A549 (cell line): Measurements from ENCODE around the gene MAD1L1. TPM values are rescaled to one million over a fixed set of nuclear protein-coding genes. Genes with fewer than 3 reads are reported as not detected.

Source experiments
- ATAC-seq, 2 experiments: fragments of 200-7000 bp in 1 of 2; fragments of >200 bp in 1 of 2; cut with Nextera tagmentation in 1 of 2; cut with Tn5 transposase in 1 of 2; 3 replicates each; pipeline versions ENCODE4 v1.8.0 to v1.9.1; 2018 to 2020; ENCODE audit warnings: mild to moderate bottlenecking in 1 of 2, moderate library complexity in 1 of 2
- CTCF ChIA-PET: fragments of 300-600 bp; sonication (Branson Sonifier 250); formaldehyde crosslinking; extraction: SDS; loops from one replicate; lab custom pipeline; 2021; ENCODE audit warnings: antibody characterized with exemption, inconsistent platforms; lab: Yijun Ruan, JAX
- POLR2A ChIA-PET: fragments of 350-600 bp; formaldehyde crosslinking; extraction: SDS; loops from one replicate; lab custom pipeline; 2021; ENCODE audit warnings: antibody characterized with exemption, inconsistent platforms; lab: Yijun Ruan, JAX
- DNase-seq, 2 experiments: peaks; one replicate each; pipeline versions ENCODE4 v3.0.0 to v3.0.0-alpha.2; 2011 to 2016; ENCODE audit warnings: low read depth in 1 of 2, low spot score in 1 of 2
- FAIRE-seq: peaks from 2 replicates; lab custom pipeline; 2011; peaks lifted over from hg19 to GRCh38; lab: Jason Lieb, UNC
- H3K27ac ChIP-seq, 2 experiments: fragments of >200 bp; sonication (Bioruptor Twin); formaldehyde crosslinking; 3 replicates each; pipeline ENCODE4 v1.5.1; 2016 to 2017
- H3K4me1 ChIP-seq: fragments of >200 bp; sonication (Bioruptor Twin); formaldehyde crosslinking; 3 replicates; pipeline ENCODE4 v1.6.1; 2016
- H3K4me2 ChIP-seq: fragments of >200 bp; sonication (Bioruptor Twin); formaldehyde crosslinking; 3 replicates; pipeline ENCODE4 v1.6.1; 2016
- H3K4me3 ChIP-seq: fragments of >200 bp; sonication (Bioruptor Twin); formaldehyde crosslinking; 3 replicates; pipeline ENCODE4 v1.5.1; 2016
- H3K9me3 ChIP-seq: fragments of >200 bp; sonication (Bioruptor Twin); formaldehyde crosslinking; 3 replicates; pipeline ENCODE4 v1.6.1; 2016
- BHLHE40 ChIP-seq: IDR thresholded peaks from 2 replicates; pipeline ENCODE4 v1.6.1; 2012; ENCODE audit warnings: low read depth, low read length, inconsistent platforms
- CEBPB ChIP-seq, 2 experiments: fragments of >200 bp in 1 of 2; sonication (Bioruptor Twin) in 1 of 2; formaldehyde crosslinking in 1 of 2; IDR thresholded peaks; 2 replicates each; pipeline ENCODE4 v1.6.1; 2012 to 2016
- CHD2 ChIP-seq: fragments of 150-350 bp; IDR thresholded peaks from 2 replicates; pipeline ENCODE4 v1.6.1; 2014; ENCODE audit warnings: low read length; ENCODE audit not compliant: partially characterized antibody
- EHF ChIP-seq: fragments of 250-450 bp; sonication (Bioruptor Pico); IDR thresholded peaks from 2 replicates; pipeline ENCODE4 v1.5.0; 2020; ENCODE audit warnings: mild to moderate bottlenecking
- EHMT2 ChIP-seq: fragments of 200-600 bp; sonication (generic); IDR thresholded peaks from 2 replicates; pipeline ENCODE4 v1.6.1; 2016; ENCODE audit warnings: antibody characterized with exemption, low read depth, mild to moderate bottlenecking, moderate library complexity
- ESRRA ChIP-seq: fragments of 150-350 bp; IDR thresholded peaks from 2 replicates; pipeline ENCODE4 v1.6.1; 2014; ENCODE audit warnings: mild to moderate bottlenecking, low read length, borderline replicate concordance
- GATA3 ChIP-seq: IDR thresholded peaks from 2 replicates; pipeline ENCODE4 v1.6.1; 2012; ENCODE audit warnings: borderline replicate concordance
- HEYL ChIP-seq: fragments of 250-450 bp; sonication (Bioruptor Pico); IDR thresholded peaks from 2 replicates; pipeline ENCODE4 v1.8.0; 2021; ENCODE audit warnings: mild to moderate bottlenecking, moderate library complexity
- HOXA7 ChIP-seq: fragments of 250-450 bp; sonication (Bioruptor Pico); IDR thresholded peaks from 2 replicates; pipeline ENCODE4 v1.5.0; 2020; ENCODE audit warnings: mild to moderate bottlenecking, moderate library complexity
- HOXB13 ChIP-seq: fragments of 250-450 bp; sonication (Bioruptor Pico); IDR thresholded peaks from 2 replicates; pipeline ENCODE4 v1.5.0; 2020; ENCODE audit warnings: low read depth, mild to moderate bottlenecking, moderate library complexity
- KDM1A ChIP-seq: fragments of 200-600 bp; sonication (generic); IDR thresholded peaks from 2 replicates; pipeline ENCODE4 v1.6.1; 2016; ENCODE audit warnings: low read depth, mild to moderate bottlenecking
- KDM5A ChIP-seq: fragments of 200-600 bp; sonication (generic); IDR thresholded peaks from 2 replicates; pipeline ENCODE4 v1.6.1; 2016; ENCODE audit warnings: antibody characterized with exemption, mild to moderate bottlenecking
- MYC ChIP-seq: IDR thresholded peaks from 2 replicates; pipeline ENCODE4 v1.6.1; 2012; ENCODE audit warnings: mild to moderate bottlenecking, inconsistent platforms, low read length, improper control_type of control experiment, borderline replicate concordance
- NFE2L2 ChIP-seq: fragments of 150-350 bp; conservative IDR thresholded peaks from 2 replicates; pipeline ENCODE4 v1.6.1; 2014; ENCODE audit warnings: low read length
- NPAS2 ChIP-seq: fragments of 250-450 bp; sonication (Bioruptor Pico); IDR thresholded peaks from 2 replicates; pipeline ENCODE4 v1.8.0; 2022; ENCODE audit warnings: mild to moderate bottlenecking, moderate library complexity, borderline replicate concordance
- POLR2A ChIP-seq: IDR thresholded peaks from 2 replicates; pipeline ENCODE4 v1.6.1; 2012; ENCODE audit warnings: mild to moderate bottlenecking, low read length
- RCOR1 ChIP-seq: fragments of 150-350 bp; IDR thresholded peaks from 2 replicates; pipeline ENCODE4 v1.6.1; 2014; ENCODE audit warnings: antibody characterized with exemption, low read length, low read depth
- RNF2 ChIP-seq: fragments of 200-600 bp; sonication (generic); IDR thresholded peaks from 2 replicates; pipeline ENCODE4 v1.6.1; 2016; ENCODE audit warnings: low read depth, mild to moderate bottlenecking, antibody characterized with exemption, moderate library complexity, borderline replicate concordance
- SMC3 ChIP-seq: fragments of >200 bp; sonication (Bioruptor Twin); formaldehyde crosslinking; IDR thresholded peaks from 3 replicates; pipeline ENCODE4 v1.6.1; 2018; ENCODE audit warnings: inconsistent platforms
- TP53 ChIP-seq: fragments of 250-450 bp; sonication (Bioruptor Pico); IDR thresholded peaks from 2 replicates; pipeline ENCODE4 v1.5.0; 2021; ENCODE audit warnings: mild to moderate bottlenecking, moderate library complexity
- ZFP36 ChIP-seq: fragments of 450-650 bp; IDR thresholded peaks from 2 replicates; pipeline ENCODE4 v1.6.1; 2014; ENCODE audit warnings: borderline replicate concordance; ENCODE audit not compliant: partially characterized antibody
- ZSCAN20 ChIP-seq: fragments of 250-450 bp; sonication (Bioruptor Pico); IDR thresholded peaks from 2 replicates; pipeline ENCODE4 v1.8.0; 2022; ENCODE audit warnings: mild to moderate bottlenecking, moderate library complexity
- WGBS: methylation state at CpG from one replicate; pipeline ENCODE4 v1.1.6; 2017; ENCODE audit errors: missing lambda C conversion rate; 5-methylcytosine and 5-hydroxymethylcytosine counted together
- polyA plus RNA-seq, 4 experiments: library from polyadenylated mRNA; depleted of rRNA in 3 of 4; stranded (reverse); fragments of >200 nt; fragmentation: RNase III in 1 of 4; extraction: RNeasy Plus Mini Kit Qiagen cat#74134 plus additional on column Dnase treatment in 1 of 4; gene quantifications; 2 replicates in 3 of 4; 3 replicates in 1 of 4; pipeline ENCODE4 v1.2.3, GENCODE V29; 2011 to 2017
- TF ChIP-seq, protein P1 (sequence below): fragments of >200 bp; sonication (Bioruptor Twin); formaldehyde crosslinking; IDR thresholded peaks from 2 replicates; pipeline ENCODE4 v1.6.1; 2016
- TF ChIP-seq, protein P2 (sequence below): fragments of 200-600 bp; sonication (generic); IDR thresholded peaks from 2 replicates; pipeline ENCODE4 v1.6.1; 2016; ENCODE audit warnings: antibody characterized with exemption, mild to moderate bottlenecking, moderate library complexity
- TF ChIP-seq, protein P3 (sequence below): fragments of 250-450 bp; sonication (Bioruptor Pico); IDR thresholded peaks from 2 replicates; pipeline ENCODE4 v1.5.0; 2021; ENCODE audit warnings: mild to moderate bottlenecking, moderate library complexity, borderline replicate concordance
- TF ChIP-seq, protein P4 (sequence below): fragments of 250-450 bp; sonication (Bioruptor Pico); IDR thresholded peaks from 2 replicates; pipeline ENCODE4 v1.5.0; 2020; ENCODE audit warnings: low read depth, mild to moderate bottlenecking, moderate library complexity
- TF ChIP-seq, protein P5 (sequence below): fragments of 150-350 bp; IDR thresholded peaks from 2 replicates; pipeline ENCODE4 v1.6.1; 2014; ENCODE audit warnings: low read depth, mild to moderate bottlenecking, low read length
- TF ChIP-seq, protein P6 (sequence below): IDR thresholded peaks from 2 replicates; pipeline ENCODE4 v1.6.1; 2012

Gene MAD1L1
- polyA plus RNA-seq, 2 of the 4 experiments (the other 2 are of a cell fraction) = 13.6 to 16.6 TPM

DNA sequence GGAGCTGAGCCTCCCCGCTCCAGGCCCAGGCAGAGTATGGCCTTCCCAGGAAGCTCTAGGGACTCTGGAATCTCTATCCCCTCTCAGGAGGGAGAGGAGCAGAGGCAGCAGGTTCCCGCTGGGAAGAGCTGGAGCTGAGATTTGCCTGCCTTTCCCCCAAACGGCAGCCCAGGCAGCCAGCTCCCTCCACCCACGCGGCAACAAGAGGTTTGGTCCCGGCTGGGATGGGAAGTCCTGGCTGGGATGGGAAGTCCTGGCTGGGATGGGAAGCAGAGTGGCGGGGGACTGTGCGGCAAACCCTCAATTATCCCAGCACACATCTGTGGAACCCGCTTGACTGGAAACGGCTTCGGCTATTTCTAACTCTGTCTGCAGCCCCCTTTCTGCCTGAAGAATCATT is 339.7 kb downstream of the MAD1L1 start:
- DNase-seq (no peak), ATAC-seq (no peak), FAIRE-seq (no peak)
- CTCF ChIA-PET = interaction anchor here (1.1 kb wide), 1 partner anchor 154 kb away, joined by 3 read pairs; no protein-coding TSS in a partner anchor
- POLR2A ChIA-PET = no interaction called here
- Histone ChIP-seq H3K27ac (no peak overlapping the region), H3K4me3 (no peak overlapping the region), H3K4me2 (no peak overlapping the region), H3K9me3 (no peaks in the 10 kb centered on the region), H3K4me1 (no peaks in the 10 kb centered on the region)
- WGBS = 81% methylated on average over 9 of the region's 11 CpGs
- TF ChIP-seq RCOR1 (no peak), BHLHE40 (no peak), CHD2 (no peak), GATA3 (no peak), ESRRA (no peak), EHF (CRISPR knock-in tag) (no peak), MYC (no peak), HOXB13 (CRISPR knock-in tag) (no peak), HEYL (CRISPR knock-in tag) (no peak), NFE2L2 (no peak)
- TF ChIP-seq, protein P1, sequence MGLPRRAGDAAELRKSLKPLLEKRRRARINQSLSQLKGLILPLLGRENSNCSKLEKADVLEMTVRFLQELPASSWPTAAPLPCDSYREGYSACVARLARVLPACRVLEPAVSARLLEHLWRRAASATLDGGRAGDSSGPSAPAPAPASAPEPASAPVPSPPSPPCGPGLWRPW = no peak

DNA sequence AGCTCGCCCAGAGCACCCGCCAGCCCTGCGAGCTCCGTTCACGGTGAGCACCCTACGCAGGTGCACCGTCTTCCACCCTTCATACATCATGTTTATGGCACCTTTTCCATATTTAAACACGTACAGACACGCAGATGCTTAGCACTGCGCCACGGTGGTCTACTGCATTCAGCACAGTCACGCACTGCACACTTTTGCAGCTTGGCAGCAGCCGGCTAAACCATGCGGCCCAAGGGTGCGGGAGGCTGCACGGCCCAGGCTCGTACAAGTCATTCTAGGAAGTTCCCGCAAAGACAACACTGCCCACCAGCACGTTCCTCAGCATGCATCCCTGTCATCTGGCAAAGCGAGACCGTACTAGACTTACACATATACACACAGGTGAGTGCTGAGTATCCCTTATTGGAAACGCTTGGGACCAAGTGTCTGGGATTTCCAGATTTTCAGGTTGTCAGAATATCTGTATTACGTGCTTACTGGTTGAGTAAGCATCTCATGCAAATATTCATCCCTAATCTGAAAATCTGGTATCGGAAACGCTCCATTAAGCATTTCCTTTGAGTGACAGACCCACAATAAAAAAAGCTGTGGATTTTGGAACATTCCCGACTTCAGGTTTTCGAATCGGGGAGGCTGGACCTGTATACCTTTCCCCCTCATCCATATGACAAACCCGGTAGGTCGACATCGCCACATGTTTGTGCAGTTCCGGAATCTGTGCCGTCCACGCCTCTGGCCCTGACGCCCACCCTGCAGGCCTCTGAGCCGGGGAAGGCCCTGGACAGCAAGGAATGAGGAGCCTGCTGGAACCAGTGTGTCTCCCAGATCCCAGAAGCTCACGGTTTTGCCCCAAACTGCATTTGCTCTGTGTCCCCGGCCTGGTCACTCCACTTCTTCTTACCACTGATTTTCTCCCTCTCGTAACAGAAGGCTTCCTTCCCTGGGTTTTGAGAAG is 340.5 kb downstream of the MAD1L1 start:
- no peak overlapping the region for H3K4me3 ChIP-seq
- H3K9me3 ChIP-seq = no peaks in the 10 kb centered on the region
- no peaks in the 10 kb centered on the region for H3K4me1 ChIP-seq
- ATAC-seq = no peak
- TF ChIP-seq, protein P2, sequence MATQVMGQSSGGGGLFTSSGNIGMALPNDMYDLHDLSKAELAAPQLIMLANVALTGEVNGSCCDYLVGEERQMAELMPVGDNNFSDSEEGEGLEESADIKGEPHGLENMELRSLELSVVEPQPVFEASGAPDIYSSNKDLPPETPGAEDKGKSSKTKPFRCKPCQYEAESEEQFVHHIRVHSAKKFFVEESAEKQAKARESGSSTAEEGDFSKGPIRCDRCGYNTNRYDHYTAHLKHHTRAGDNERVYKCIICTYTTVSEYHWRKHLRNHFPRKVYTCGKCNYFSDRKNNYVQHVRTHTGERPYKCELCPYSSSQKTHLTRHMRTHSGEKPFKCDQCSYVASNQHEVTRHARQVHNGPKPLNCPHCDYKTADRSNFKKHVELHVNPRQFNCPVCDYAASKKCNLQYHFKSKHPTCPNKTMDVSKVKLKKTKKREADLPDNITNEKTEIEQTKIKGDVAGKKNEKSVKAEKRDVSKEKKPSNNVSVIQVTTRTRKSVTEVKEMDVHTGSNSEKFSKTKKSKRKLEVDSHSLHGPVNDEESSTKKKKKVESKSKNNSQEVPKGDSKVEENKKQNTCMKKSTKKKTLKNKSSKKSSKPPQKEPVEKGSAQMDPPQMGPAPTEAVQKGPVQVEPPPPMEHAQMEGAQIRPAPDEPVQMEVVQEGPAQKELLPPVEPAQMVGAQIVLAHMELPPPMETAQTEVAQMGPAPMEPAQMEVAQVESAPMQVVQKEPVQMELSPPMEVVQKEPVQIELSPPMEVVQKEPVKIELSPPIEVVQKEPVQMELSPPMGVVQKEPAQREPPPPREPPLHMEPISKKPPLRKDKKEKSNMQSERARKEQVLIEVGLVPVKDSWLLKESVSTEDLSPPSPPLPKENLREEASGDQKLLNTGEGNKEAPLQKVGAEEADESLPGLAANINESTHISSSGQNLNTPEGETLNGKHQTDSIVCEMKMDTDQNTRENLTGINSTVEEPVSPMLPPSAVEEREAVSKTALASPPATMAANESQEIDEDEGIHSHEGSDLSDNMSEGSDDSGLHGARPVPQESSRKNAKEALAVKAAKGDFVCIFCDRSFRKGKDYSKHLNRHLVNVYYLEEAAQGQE = no peak
- TF ChIP-seq BHLHE40 (no peak), RNF2 (no peak), KDM5A (no peak), CEBPB (IDR thresholded peaks at IDR 0.05) (no peak), TP53 (CRISPR knock-in tag) (no peak), HEYL (CRISPR knock-in tag) (no peak), EHMT2 (no peak), POLR2A (no peak), KDM1A (no peak), SMC3 (no peak), ESRRA (no peak), NPAS2 (CRISPR knock-in tag) (no peak), ZSCAN20 (CRISPR knock-in tag) (no peak), HOXA7 (CRISPR knock-in tag) (no peak), ZFP36 (no peak)
- TF ChIP-seq, protein P3, sequence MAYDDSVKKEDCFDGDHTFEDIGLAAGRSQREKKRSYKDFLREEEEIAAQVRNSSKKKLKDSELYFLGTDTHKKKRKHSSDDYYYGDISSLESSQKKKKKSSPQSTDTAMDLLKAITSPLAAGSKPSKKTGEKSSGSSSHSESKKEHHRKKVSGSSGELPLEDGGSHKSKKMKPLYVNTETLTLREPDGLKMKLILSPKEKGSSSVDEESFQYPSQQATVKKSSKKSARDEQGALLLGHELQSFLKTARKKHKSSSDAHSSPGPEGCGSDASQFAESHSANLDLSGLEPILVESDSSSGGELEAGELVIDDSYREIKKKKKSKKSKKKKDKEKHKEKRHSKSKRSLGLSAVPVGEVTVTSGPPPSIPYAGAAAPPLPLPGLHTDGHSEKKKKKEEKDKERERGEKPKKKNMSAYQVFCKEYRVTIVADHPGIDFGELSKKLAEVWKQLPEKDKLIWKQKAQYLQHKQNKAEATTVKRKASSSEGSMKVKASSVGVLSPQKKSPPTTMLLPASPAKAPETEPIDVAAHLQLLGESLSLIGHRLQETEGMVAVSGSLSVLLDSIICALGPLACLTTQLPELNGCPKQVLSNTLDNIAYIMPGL = no peak
- TF ChIP-seq, protein P4, sequence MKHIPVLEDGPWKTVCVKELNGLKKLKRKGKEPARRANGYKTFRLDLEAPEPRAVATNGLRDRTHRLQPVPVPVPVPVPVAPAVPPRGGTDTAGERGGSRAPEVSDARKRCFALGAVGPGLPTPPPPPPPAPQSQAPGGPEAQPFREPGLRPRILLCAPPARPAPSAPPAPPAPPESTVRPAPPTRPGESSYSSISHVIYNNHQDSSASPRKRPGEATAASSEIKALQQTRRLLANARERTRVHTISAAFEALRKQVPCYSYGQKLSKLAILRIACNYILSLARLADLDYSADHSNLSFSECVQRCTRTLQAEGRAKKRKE (CRISPR knock-in tag) = no peak
- TF ChIP-seq, protein P5, sequence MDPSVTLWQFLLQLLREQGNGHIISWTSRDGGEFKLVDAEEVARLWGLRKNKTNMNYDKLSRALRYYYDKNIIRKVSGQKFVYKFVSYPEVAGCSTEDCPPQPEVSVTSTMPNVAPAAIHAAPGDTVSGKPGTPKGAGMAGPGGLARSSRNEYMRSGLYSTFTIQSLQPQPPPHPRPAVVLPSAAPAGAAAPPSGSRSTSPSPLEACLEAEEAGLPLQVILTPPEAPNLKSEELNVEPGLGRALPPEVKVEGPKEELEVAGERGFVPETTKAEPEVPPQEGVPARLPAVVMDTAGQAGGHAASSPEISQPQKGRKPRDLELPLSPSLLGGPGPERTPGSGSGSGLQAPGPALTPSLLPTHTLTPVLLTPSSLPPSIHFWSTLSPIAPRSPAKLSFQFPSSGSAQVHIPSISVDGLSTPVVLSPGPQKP = no peak
- TF ChIP-seq, protein P6, sequence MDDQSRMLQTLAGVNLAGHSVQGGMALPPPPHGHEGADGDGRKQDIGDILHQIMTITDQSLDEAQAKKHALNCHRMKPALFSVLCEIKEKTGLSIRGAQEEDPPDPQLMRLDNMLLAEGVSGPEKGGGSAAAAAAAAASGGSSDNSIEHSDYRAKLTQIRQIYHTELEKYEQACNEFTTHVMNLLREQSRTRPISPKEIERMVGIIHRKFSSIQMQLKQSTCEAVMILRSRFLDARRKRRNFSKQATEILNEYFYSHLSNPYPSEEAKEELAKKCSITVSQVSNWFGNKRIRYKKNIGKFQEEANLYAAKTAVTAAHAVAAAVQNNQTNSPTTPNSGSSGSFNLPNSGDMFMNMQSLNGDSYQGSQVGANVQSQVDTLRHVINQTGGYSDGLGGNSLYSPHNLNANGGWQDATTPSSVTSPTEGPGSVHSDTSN = no peak
- no peak for DNase-seq
- no peak for FAIRE-seq
- ChIA-PET CTCF (no interaction called here), POLR2A (no interaction called here)
- no peak overlapping the region for H3K27ac ChIP-seq
- 89% methylated on average over 39 of the region's 39 CpGs for WGBS
- H3K4me2 ChIP-seq = no peak overlapping the region
